Vagina (tissue), 2 donors: ENCODE measurements around the gene ATP11B.

Source experiments
- CTCF ChIP-seq, 3 experiments: fragments of 450-650 bp in 2 of 3; fragments of 200-600 bp in 1 of 3; sonication (generic) in 1 of 3; IDR thresholded peaks; one replicate each; pipeline ENCODE4 v1.5.1; 2017 to 2019; ENCODE audit warnings: antibody characterized with exemption in 3 of 3, mild to moderate bottlenecking in 2 of 3, moderate library complexity in 2 of 3
- POLR2A ChIP-seq, 2 donors: fragments of 450-650 bp; IDR thresholded peaks; one replicate each; pipeline ENCODE4 v1.6.1; 2017; ENCODE audit warnings: antibody characterized with exemption in 2 of 2, mild to moderate bottlenecking in 2 of 2, moderate library complexity in 2 of 2

DNA sequence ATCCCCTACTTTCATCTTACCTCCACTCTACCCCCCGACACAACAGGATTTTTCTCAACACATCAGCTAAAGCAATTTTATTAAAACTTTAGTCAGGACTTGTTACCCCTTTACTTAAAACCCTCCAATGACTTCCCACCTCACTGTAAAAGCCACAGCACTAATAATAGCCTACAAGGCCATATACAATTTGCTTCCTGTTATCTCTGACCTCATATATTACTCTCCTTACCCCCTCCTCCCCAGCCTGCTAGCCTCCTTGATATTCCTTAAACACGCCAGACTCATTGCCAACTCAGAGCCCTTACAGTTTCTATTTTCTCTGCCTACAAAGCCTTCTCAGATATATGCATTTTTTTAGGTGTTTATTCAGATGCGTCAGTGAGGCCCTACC, 132.6 kb downstream of the ATP11B start:
- TF ChIP-seq CTCF (IDR thresholded peaks at IDR 0.05) (no peak), POLR2A (IDR thresholded peaks at IDR 0.05) (no peak)
